GM18907 (cell line): ENCODE measurements around the gene RAB11A.

Experiments
- ATAC-seq: cut with Tn5 transposase; IDR thresholded peaks from one replicate; pipeline ENCODE4 v1.9.1; 2021; ENCODE audit warnings: mild to moderate bottlenecking, moderate library complexity; ENCODE audit not compliant: unreplicated experiment

RAB11A gene

DNA sequence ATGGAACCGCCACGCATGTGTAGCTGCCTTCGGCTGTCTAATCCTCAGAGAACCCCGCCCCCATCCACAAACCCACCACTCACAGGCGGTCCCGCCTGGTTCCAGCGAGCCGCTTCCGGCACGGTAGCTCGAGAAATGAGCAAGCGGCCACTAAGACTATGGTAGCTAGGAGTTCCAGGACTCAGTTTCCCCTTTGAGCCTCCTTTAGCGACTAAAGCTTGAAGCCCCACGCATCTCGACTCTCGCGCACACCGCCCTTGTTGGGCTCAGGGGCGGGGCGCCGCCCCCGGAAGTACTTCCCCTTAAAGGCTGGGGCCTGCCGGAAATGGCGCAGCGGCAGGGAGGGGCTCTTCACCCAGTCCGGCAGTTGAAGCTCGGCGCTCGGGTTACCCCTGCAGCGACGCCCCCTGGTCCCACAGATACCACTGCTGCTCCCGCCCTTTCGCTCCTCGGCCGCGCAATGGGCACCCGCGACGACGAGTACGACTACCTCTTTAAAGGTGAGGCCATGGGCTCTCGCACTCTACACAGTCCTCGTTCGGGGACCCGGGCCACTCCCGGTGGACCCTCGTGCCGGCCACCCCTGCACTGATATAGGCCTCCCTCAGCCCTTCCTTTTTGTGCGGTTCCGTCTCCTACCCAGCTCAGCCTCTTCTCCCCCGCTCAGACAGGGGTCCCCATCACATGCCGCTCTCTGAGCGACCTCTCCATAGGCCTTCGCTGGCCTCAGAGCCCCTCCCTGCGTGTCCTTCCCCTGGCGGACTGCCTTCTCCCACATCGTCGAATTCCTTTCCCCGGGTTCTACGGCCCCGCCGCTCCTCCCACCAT is at the start of gene RAB11A:
RAB11A (plus strand) TSS at position 366 of the 828 bp plus-strand sequence; CDS start at position 461, 95 bp downstream.
- peak; percentile 85 for ATAC-seq

DNA sequence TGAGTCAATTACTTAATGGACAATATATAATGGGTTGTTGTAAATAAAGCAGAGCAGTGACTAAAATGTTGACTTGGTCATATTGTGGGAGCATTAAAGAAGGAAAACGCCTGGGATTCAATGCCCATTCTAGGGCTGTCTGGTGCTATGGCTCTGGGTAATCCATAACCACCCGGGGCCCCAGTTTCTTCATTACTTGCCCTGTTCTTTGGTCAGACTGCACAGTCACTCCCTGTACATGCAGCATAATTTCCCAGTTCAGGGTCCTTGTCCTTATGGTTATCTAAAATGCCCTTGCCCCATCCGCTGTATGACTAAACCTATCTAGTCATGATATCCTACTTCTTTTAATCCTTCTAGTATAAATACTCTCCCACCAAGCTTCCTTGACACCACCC is 49.7 kb upstream of the RAB11A start:
- no peak for ATAC-seq

DNA sequence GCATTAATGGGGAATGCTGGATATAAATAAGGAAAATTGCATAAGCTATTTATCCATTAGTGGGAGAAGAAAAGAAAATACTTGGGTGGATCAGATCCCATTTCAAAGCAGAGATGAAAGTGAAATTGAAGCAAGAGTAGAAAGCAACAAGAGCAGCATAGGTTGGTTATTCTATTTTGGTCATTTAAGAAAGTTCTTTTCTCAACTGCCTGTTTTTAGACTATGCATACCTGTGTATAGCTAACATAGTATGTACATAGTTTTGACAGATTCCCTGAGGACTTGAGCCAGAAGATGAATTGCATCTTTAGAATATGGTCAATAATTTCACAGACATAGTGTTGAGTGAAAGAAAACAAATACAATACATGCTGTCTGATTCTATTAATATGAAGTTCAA is 48.2 kb upstream of the RAB11A start:
- ATAC-seq: peak; percentile 37

DNA sequence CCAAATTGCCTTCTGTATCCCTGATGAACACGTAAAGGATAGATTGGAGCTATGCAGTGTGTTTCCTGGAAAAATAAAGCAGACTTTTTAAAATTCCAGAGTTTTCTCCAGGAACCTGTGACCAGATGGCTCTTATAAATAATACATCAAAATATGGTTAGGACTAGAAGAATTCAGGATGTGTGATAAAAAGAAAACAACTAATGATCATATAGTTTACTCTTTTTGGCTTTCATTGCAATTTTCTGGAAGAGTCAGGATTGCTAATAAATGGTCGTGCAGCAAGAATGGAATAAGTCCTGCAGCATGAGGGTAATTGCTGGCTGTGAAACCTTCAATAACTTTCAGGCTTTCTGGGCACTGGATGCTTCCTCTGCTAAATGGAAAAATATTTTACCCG is 47.0 kb upstream of the RAB11A start:
- no peak for ATAC-seq

DNA sequence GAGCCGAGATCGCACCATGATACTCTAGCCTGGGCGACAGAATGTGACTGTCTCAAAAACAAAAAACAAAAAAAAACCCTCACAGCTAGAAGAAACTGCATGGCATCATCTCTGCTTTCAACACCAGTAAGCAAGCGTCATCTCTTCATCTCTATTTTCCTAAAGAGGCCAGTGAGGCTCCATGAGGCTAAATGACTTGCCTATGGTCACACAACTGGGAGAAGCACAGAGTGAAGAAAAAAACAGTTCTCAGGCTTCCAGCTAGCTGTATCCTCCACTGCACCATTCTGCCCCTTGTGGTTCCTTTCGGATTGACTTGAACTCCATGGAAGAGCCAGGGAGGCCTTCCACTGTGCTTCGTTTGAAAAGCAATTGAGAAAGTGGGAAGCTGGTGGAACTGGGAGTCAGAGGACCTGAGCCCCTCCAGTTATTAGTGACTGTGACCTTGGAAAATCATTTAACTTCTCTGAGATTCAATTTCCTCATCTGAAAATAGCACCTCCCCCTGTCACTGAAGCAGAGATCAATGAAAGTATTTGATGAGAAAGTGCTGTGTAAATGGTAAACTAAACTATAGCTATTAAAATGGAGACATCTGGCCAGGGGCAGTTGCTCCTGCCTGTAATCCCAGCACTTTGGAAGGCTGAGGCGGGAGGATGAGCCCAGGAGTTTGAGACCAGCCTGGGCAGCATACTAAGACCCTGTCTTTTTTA is 45.1 kb upstream of the RAB11A start:
- no peak for ATAC-seq

DNA sequence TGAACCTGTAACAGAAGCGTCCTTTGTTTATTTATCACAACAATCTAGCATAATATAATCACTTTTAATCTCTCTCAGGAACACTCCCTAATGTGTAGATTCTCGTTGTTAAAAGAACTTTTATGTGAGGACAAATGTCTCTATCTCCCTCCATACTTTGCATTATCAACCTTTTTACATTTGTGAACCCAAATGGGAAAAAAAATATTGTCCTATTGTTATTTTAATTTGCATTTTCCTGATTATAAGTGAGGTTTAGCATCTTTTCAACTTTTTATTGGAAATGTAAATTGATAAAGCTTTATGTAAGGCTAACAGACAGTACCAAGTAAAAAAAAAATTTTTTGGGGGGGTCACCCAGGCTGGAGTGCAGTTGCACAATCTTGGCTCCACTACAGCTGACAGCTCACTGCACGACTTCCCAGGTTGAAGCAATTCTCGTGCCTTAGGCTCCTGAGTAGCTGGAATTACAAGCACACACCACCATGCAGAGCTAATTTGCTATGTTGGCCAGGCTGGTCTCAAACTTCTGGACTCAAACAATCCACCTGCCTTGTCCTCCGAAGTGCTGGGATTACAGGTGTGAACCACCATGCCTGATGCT is 44.2 kb upstream of the RAB11A start:
- no peak for ATAC-seq

DNA sequence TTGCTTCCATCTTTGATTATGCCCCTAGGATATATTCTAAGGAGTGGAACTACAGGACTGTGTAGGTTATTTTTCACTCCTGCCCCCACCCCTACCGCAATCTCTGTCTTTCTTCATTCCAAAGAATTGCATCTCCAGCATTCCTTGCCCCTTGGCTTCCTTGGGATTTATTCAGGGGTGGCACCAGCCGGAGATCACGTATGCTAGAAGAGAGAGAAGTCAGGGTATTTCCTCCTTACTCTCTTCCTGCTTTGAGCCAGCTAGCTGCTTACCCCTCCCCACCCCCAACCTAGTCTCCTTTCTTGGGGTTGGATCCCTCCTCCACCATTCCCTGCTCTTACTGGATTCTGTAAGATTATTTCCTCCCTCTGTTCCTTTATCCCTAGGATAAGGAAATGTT is 42.2 kb upstream of the RAB11A start:
- no peak for ATAC-seq

DNA sequence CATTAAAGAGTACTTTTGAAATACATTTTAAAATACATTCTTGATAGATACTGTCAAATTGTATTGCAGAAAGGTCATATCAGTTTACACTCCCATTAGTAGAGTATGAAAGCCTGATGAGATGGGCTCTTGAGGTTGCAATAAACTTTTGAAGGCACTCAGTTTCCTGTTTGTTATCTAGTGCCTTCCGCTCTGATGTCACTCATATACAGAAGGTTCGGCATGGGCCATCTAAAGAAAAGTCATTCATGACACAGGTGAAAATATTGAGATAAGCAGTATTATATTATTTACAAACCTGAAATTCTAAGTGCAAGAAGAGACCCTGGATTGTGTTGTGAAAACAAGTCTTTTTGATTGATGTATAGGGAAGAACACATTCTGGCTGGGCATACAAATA is 40.7 kb upstream of the RAB11A start:
- ATAC-seq: no peak

DNA sequence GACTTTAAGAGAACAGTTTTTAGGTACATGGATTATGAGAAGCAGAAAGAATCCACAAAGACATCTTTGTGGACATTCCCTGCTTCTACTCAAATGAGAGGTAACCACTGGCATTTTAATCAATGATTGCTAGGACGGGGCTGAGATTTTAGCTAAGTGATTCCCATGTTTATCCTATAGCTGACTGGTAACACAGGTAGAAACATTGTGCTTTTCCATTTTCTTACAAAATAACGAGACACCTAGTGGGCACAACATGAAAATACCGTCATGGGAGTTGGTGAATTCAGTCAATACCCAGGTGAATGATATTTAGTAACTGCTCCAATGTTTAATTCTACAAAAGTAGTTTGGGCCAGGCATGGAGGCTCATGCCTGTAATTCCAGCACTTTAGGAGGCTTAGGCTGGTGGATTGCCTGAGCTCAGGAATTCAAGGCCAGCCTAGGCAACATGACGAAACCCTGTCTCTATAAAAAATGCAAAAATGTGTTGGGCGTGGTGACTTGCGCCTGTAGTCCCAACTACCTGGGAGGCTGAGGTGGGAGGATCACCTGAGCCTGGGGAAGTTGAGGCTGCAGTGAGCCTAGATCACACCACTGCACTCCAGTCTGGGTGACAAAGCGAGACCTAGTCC is 40.0 kb upstream of the RAB11A start:
- ATAC-seq: no peak

DNA sequence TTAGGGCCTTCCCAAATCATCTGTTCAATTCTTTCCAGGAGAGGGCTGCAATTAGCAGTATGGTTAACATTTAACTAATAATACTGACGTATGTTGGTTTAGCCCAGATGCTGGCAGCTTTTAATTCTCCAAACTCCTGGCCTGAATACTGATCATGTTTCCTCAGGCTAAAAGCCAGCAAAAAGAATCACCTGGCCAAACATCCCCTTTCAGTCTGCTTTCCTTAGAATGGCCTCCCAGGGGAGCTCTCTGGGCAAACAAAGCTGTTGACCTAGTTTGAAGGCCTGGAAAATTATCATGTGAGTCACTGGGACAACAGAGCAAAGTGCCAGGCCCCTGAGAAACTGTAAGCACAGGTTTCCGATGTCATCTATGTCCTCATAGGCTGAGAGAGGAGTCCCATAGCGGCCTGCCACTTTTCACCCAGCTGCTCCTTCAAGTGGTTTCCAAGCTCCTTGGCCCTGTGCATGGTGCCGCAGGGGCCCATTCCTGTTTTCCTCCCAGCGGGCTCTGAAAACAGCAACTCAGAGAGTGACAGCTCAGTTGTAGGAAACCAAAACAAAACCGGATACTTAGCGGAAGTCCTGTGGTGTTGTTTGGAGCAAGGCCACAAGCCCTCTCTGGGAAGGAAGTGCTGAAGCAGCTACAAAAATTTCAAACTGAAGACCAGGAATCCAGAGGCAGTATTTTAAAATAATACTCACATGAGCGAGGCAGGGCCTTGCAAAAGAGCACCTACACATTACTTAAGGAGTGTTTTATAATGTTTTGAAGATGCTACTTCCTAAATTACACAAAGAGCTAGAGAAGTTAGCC is 36.5 kb upstream of the RAB11A start:
- ATAC-seq: no peak

DNA sequence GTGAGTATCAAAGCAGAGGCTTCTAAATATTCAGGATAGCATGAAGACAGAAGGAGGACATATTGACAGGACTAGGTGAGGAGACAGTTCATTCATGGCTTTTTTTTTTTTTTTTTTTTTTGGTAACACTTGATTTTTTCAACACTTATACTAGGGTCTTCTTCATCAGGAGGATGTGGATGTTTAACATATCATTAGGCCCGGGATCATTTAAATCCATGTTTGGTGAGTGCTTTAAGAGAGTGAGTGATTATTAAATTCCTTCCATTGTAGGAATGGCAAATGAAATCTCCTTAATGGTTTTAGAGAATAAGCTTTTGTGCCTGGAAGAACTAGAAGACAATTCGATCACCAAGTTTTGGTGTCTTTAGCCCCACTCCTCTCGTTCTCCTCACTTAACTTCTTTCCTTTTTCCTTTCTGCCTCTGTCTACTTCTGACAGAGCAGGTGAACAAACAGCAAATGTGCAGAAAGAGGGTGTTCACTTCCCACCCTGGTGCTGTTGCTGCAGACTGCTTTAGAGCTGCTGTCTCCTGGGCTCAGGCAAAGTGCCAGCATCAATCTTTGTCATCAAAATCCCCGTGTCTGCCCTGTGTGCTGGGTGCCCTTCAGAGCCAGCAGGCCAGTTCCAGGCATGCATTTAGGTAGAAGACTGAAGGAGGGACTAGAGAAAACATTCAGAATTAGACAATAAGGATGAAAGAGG is 35.6 kb upstream of the RAB11A start:
- ATAC-seq: no peak

DNA sequence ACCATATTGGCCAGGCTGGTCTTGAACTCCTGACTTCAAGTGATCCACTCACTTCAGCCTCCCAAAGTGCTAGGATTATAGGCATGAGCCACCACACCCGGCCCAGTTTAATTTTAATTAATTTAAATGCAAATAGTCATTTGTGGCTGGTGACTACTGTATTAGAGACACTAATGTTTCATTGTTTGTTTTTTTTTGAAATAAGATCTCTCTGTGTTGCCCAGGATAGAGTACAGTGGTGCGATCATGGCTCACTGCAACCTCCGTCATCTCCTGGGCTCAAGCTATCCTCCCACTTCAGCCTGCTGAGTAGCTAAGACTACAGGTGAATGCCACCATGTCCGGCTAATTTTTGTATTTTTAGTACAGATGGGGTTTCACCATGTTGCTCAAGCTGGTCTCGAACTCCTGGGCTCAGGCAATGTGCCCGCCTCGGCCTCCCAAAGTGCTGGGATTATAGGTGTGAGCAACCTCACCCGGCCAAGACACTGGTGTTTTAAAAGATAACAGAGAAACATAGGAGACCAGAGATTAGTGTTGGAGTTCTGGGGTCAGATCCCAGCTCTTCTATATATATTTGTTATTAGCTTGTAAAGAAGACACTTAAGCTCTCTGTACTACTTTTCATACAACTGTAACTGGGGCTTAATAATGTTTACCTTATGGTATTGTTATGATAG is 34.5 kb upstream of the RAB11A start:
- ATAC-seq: no peak

DNA sequence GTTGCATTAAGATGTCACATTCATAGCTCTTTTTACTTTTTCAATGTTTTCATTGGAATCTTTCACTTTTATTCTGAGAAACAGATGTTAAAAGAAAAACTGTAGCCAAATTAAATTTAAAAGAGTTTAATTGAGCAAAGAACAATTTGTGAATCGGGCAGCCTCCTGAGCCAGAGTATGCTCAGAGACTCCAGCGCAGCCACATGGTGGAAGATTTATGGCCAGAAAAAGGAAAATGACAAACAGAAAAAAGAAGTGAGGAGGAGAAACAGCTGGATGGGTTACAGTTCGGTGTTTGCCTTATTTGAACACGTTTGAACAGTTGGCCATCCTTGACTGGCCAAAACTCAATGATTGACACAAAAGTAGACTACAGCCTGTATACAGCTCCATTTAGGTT is 33.8 kb upstream of the RAB11A start:
- no peak for ATAC-seq

DNA sequence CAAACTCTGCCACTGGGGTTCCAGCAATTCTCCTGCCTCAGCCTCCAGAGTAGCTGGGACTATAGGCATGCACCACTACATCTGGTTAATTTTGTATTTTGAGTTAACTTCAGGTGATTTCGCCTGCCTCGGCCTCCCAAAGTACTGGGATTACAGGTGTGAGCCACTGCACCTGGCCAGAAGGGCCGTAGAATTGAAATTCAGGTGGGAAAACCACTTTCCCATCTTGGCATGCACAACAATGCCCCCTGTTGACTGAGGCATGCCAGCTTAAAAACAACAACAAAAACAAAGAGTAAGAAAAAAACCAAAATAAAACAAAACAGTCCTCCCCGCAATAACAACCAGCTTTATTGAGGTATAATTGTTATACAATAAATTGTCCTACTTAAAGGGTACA is 32.6 kb upstream of the RAB11A start:
- no peak for ATAC-seq

DNA sequence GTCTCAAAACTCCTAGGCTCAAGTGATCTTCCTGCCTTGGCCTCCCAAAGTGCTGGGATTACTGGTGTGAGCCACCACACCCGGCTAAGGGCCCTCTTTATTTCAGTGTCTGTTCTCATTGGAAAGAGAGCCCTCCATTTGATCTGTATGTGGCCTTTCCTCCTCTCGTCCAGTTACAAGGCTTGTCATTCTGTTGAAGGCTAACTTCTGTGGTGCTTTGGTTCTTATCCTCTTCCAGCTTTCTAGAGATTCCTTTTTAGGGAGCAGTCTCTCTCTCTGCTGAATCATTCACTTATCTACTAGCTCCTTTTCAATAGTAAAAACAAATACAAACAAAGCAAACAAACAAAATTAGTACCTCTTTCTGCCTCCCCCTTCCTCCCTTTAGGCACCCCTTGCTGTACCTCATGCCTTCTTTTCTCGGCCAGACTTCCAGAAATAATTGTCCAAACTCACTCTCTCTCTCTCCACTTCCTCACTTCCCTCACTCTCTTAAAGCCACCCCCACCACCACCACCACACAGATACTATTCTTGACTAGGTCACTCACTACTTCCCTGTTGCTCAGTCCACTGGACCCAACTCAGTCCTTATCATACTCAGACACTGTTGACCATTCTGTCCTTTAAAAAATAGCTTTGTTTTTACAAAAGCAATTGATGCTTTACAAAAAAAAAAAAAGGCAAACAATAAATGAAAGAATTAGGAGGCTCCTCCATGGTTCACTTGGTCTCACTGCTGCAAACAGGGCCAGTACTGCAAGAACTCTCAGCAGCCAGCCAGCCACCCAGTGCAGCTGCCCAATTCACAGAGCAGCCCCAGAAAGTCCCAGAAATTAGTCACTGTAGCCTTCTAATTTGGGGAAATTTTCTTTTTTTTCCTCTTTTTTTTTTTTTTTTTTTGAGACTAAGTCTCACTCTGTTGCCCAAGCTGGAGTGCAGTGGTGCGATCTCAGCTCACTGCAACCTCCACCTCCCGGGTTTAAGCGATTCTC is 31.7 kb upstream of the RAB11A start:
- ATAC-seq: no peak

DNA sequence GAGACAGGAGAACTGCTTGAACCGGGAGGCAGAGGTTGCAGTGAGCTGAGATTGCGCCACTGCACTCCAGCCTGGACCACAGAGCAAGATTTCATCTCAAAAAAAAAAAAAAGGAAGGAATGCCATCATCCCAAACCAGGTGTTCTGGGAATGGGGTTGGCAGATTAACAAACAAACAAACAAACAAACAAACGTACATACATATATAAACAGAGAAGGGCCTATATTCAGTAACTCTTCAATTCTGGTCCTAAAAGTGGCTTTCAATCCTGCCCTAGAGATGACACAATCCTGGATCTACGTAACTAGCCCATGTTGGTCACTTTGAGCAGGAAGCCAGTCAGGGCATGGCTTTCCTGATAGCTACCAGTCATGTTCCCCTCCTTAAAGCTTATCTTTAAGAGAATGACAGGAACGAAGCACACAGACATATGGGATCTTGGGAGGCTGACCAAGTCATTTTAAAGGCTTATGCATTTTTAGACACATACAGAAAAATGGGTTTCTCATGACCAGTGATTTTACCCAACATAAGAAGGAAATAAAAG is 29.9 kb upstream of the RAB11A start:
- ATAC-seq: no peak

DNA sequence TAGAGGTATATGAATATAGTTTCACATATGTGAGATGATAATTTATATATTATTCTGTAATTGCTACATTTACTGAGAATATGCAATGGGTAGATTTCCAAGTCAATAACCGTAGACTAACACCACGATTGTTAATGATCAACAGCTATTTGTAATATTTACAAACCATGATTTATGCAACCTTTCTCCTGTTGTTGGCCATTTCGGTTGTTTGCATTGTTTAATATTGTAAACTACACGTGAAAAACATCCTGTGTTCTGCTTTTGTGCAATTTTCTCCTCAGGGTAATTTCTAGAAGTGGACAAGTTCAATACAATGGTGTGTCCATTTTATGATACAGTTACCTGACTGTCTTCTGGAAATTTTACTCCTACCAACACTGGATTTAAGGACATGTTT is 29.3 kb upstream of the RAB11A start:
- ATAC-seq: no peak
